ENCODE measurements around the gene CBARP. TPM values are rescaled to one million over a fixed set of nuclear protein-coding genes. Genes with fewer than 3 reads are reported as not detected.
A peak's percentile ranks its signal among the peaks of the same experiment; 100 is the strongest.

CBARP gene
- total and polyA plus RNA-seq, 2 of the 13 experiments (the other 11 are each of a cell fraction or from before 2014, with no cell fraction given), result 1.2 to 1.4 TPM

DNA sequence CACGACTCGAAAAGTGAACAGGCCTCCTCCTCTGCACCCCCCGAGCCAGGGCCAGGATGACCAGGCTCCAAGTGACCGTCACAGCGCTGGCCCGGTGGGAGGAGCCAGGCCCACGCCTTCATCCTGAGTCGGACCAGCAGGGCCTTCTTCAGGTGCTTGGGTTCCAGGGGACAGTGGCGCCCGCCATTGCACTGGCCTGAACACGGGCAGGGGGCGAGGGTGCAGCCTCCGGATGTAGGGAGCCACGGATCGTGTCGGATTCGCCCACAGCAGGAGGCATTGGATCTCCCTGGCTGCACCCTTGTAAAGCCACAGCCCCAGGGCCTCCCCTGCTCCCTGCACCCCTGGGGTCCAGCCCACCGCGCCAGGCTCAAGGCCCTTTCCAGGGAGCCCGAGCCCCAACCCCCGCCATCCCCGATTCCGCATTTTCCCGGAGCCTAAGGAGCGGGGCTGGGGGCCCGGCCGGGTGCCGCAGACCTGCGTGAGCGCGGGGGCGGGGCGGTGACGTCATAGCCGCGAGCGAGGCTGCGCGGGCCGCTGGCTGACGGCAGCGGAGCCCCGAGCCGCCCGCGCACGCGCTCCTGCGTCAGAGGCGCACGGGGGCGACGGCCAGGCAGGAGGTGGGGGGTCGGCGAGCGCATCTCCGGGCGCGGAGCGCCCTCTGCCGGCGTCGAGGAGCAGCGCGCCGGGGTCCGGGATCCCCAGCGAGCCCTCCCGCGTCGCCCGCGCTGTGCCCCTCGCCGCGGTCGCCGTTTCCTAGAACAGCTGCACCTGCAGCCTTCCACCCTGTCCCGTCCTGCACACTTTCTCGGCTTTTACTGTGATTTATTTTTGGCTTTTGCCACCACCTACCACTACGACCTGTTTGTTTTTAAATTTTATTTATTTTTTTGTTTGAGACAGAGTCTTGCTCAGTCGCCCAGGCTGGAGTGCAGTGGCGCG lies 2.3 kb upstream of the CBARP start (continued):
- TF ChIP-seq, protein P1, sequence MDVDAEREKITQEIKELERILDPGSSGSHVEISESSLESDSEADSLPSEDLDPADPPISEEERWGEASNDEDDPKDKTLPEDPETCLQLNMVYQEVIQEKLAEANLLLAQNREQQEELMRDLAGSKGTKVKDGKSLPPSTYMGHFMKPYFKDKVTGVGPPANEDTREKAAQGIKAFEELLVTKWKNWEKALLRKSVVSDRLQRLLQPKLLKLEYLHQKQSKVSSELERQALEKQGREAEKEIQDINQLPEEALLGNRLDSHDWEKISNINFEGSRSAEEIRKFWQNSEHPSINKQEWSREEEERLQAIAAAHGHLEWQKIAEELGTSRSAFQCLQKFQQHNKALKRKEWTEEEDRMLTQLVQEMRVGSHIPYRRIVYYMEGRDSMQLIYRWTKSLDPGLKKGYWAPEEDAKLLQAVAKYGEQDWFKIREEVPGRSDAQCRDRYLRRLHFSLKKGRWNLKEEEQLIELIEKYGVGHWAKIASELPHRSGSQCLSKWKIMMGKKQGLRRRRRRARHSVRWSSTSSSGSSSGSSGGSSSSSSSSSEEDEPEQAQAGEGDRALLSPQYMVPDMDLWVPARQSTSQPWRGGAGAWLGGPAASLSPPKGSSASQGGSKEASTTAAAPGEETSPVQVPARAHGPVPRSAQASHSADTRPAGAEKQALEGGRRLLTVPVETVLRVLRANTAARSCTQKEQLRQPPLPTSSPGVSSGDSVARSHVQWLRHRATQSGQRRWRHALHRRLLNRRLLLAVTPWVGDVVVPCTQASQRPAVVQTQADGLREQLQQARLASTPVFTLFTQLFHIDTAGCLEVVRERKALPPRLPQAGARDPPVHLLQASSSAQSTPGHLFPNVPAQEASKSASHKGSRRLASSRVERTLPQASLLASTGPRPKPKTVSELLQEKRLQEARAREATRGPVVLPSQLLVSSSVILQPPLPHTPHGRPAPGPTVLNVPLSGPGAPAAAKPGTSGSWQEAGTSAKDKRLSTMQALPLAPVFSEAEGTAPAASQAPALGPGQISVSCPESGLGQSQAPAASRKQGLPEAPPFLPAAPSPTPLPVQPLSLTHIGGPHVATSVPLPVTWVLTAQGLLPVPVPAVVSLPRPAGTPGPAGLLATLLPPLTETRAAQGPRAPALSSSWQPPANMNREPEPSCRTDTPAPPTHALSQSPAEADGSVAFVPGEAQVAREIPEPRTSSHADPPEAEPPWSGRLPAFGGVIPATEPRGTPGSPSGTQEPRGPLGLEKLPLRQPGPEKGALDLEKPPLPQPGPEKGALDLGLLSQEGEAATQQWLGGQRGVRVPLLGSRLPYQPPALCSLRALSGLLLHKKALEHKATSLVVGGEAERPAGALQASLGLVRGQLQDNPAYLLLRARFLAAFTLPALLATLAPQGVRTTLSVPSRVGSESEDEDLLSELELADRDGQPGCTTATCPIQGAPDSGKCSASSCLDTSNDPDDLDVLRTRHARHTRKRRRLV (CRISPR knock-in tag; IDR thresholded peaks at IDR 0.05), result no peak
- TF ChIP-seq ZNF446 (CRISPR knock-in tag; IDR thresholded peaks at IDR 0.05) (no peak), HOXA9 (CRISPR knock-in tag; IDR thresholded peaks at IDR 0.05; ENCODE audit: borderline replicate concordance) (no peak), ZNF761 (CRISPR knock-in tag; conservative IDR thresholded peaks at IDR 0.05) (no peak), MAZ (IDR thresholded peaks at IDR 0.05; ENCODE audit: borderline replicate concordance, low read depth, low read length) (peak; percentile 92), MAZ (CRISPR knock-in tag; IDR thresholded peaks at IDR 0.05; ENCODE audit: low read depth) (peak; percentile 81), HIC2 (CRISPR knock-in tag; IDR thresholded peaks at IDR 0.05; ENCODE audit: low read depth) (no peak), RBM39 (IDR thresholded peaks at IDR 0.05; ENCODE audit: low read depth, low read length, poor library complexity, severe bottlenecking) (no peak), ZNF180 (CRISPR knock-in tag; IDR thresholded peaks at IDR 0.05; ENCODE audit: borderline replicate concordance, low read depth) (no peak), NFAT5 (CRISPR knock-in tag; IDR thresholded peaks at IDR 0.05) (no peak), ZNF788 (CRISPR knock-in tag; IDR thresholded peaks at IDR 0.05; ENCODE audit: borderline replicate concordance) (0 out of 2 replicates have a peak, but pooled peaks have one; percentile 22), PRMT3 (CRISPR knock-in tag; IDR thresholded peaks at IDR 0.05; ENCODE audit: borderline replicate concordance, low read depth) (no peak), ZNF629 (CRISPR knock-in tag; conservative IDR thresholded peaks at IDR 0.05) (no peak)
